IMR-90 (cell line): ENCODE data around the gene ELP2. TPM values are rescaled to one million over a fixed set of nuclear protein-coding genes. Genes with fewer than 3 reads are reported as not detected.

Source experiments
- ATAC-seq: fragments of 200-7000 bp; cut with Tn5 transposase; 2 replicates; pipeline ENCODE4 v1.9.1; 2020; ENCODE audit warnings: low read depth, mild to moderate bottlenecking, moderate library complexity
- BruUV-seq: library from RNA; stranded (reverse); fragments of 400-500 nt; replicated peaks from 2 replicates; lab custom pipeline; 2021; lab: Mats Ljungman, UMichigan
- CTCF ChIA-PET: fragments of 300-600 bp; formaldehyde crosslinking; extraction: SDS; loops from one replicate; lab custom pipeline; 2021; ENCODE audit warnings: antibody characterized with exemption; lab: Yijun Ruan, JAX
- POLR2A ChIA-PET: fragments of 300-600 bp; sonication (Branson Sonifier 250); formaldehyde crosslinking; loops from one replicate; lab custom pipeline; 2022; ENCODE audit warnings: antibody characterized with exemption; ENCODE audit not compliant: unreplicated experiment; lab: Charles Lee
- DNase-seq: peaks from one replicate; pipeline ENCODE4 v3.0.0; 2013
- H2AFZ ChIP-seq: replicated peaks from 2 replicates; pipeline ENCODE3; 2013; ENCODE audit warnings: low read length, mild to moderate bottlenecking; ENCODE audit not compliant: poor library complexity
- H2AK5ac ChIP-seq: 2 replicates; pipeline ENCODE4 v1.6.1; 2013; ENCODE audit warnings: low read depth, low read length, inconsistent platforms
- H2AK9ac ChIP-seq: replicated peaks from 2 replicates; pipeline ENCODE3; 2013; ENCODE audit warnings: mild to moderate bottlenecking, low read depth, low read length, moderate library complexity; ENCODE audit not compliant: poor library complexity
- H2BK120ac ChIP-seq: 2 replicates; pipeline ENCODE4 v1.6.1; 2013; ENCODE audit warnings: low read depth, low read length, inconsistent platforms
- H2BK15ac ChIP-seq: 3 replicates; pipeline ENCODE4 v1.6.1; 2013; ENCODE audit warnings: low read depth, low read length, inconsistent platforms
- H2BK20ac ChIP-seq: 2 replicates; pipeline ENCODE4 v1.6.1; 2013; ENCODE audit warnings: low read depth, mild to moderate bottlenecking, inconsistent platforms, low read length, moderate library complexity
- H2BK5ac ChIP-seq: 2 replicates; pipeline ENCODE4 v1.6.1; 2013; ENCODE audit warnings: mild to moderate bottlenecking, low read depth, low read length, inconsistent platforms; ENCODE audit not compliant: poor library complexity, severe bottlenecking
- H3K14ac ChIP-seq: replicated peaks from 2 replicates; pipeline ENCODE4 v1.6.1; 2013; ENCODE audit warnings: low read depth, low read length, inconsistent platforms
- H3K18ac ChIP-seq: 2 replicates; pipeline ENCODE4 v1.6.1; 2013; ENCODE audit warnings: low read depth, low read length, control low read depth
- H3K23ac ChIP-seq: 2 replicates; pipeline ENCODE4 v1.6.1; 2013; ENCODE audit warnings: low read depth, low read length, inconsistent platforms
- H3K27ac ChIP-seq: 2 replicates; pipeline ENCODE4 v1.5.1; 2013; ENCODE audit warnings: mild to moderate bottlenecking, control low read depth, low read length; ENCODE audit not compliant: insufficient read depth
- H3K27me3 ChIP-seq: 2 replicates; pipeline ENCODE4 v1.6.1; 2013; ENCODE audit warnings: low read length; ENCODE audit not compliant: control insufficient read depth, insufficient read depth
- H3K36me3 ChIP-seq: 2 replicates; pipeline ENCODE4 v1.6.1; 2013; ENCODE audit warnings: low read length, mixed read lengths; ENCODE audit not compliant: control insufficient read depth, insufficient read depth
- H3K4ac ChIP-seq: 2 replicates; pipeline ENCODE4 v1.6.1; 2013; ENCODE audit warnings: low read depth, low read length, inconsistent platforms
- H3K4me1 ChIP-seq: 2 replicates; pipeline ENCODE4 v1.6.1; 2013; ENCODE audit warnings: low read length, mixed read lengths; ENCODE audit not compliant: control insufficient read depth, insufficient read depth
- H3K4me2 ChIP-seq: 2 replicates; pipeline ENCODE4 v1.6.1; 2013; ENCODE audit warnings: low read depth, mild to moderate bottlenecking, control low read depth, low read length, moderate library complexity
- H3K4me3 ChIP-seq: 2 replicates; pipeline ENCODE4 v1.5.1; 2013; ENCODE audit warnings: low read depth, mild to moderate bottlenecking, control low read depth, low read length, moderate library complexity; ENCODE audit not compliant: insufficient read depth
- H3K56ac ChIP-seq: 2 replicates; pipeline ENCODE4 v1.6.1; 2013; ENCODE audit warnings: low read length, inconsistent platforms; ENCODE audit not compliant: insufficient read depth; ENCODE audit errors: extremely low read depth
- H3K79me1 ChIP-seq, 2 experiments: 2 replicates each; pipeline ENCODE4 v1.6.1; 2013; ENCODE audit warnings: low read length in 2 of 2, inconsistent platforms in 1 of 2, low read depth in 1 of 2
- H3K9ac ChIP-seq: 2 replicates; pipeline ENCODE4 v1.6.1; 2013; ENCODE audit warnings: low read depth, low read length, control low read depth
- H3K9me1 ChIP-seq: 2 replicates; pipeline ENCODE4 v1.6.1; 2013; ENCODE audit warnings: low read length, inconsistent platforms; ENCODE audit not compliant: insufficient read depth
- H3K9me3 ChIP-seq: 2 replicates; pipeline ENCODE4 v1.6.1; 2013; ENCODE audit warnings: low read length; ENCODE audit not compliant: control insufficient read depth, insufficient read depth
- H4K20me1 ChIP-seq: 2 replicates; pipeline ENCODE4 v1.6.1; 2013; ENCODE audit warnings: low read length, inconsistent platforms; ENCODE audit not compliant: insufficient read depth
- H4K5ac ChIP-seq: 2 replicates; pipeline ENCODE4 v1.6.1; 2013; ENCODE audit warnings: mild to moderate bottlenecking, low read depth, low read length, control low read depth
- H4K8ac ChIP-seq, 2 experiments: 2 replicates each; pipeline ENCODE4 v1.6.1; 2013; ENCODE audit warnings: low read depth in 2 of 2, low read length in 2 of 2, control low read depth in 1 of 2, inconsistent platforms in 1 of 2
- H4K91ac ChIP-seq: 2 replicates; pipeline ENCODE4 v1.6.1; 2013; ENCODE audit warnings: low read depth, low read length, inconsistent platforms; ENCODE audit not compliant: insufficient read depth
- BHLHE40 ChIP-seq: fragments of 150-350 bp; IDR thresholded peaks from 2 replicates; pipeline ENCODE4 v1.6.1; 2016; ENCODE audit warnings: mild to moderate bottlenecking, low read depth, low read length
- CEBPB ChIP-seq: IDR thresholded peaks from 2 replicates; pipeline ENCODE4 v1.6.1; 2012; ENCODE audit warnings: low read depth, low read length, improper control_type of control experiment
- CHD1 ChIP-seq: IDR thresholded peaks from 2 replicates; pipeline ENCODE4 v1.6.1; 2012; ENCODE audit warnings: low read depth, low read length, improper control_type of control experiment
- CTCF ChIP-seq: conservative IDR thresholded peaks from 2 replicates; pipeline ENCODE4 v1.5.1; 2012; ENCODE audit warnings: mild to moderate bottlenecking, low read depth, low read length, improper control_type of control experiment
- ELK1 ChIP-seq: fragments of 150-350 bp; IDR thresholded peaks from 2 replicates; pipeline ENCODE4 v1.6.1; 2016; ENCODE audit warnings: low read depth, mild to moderate bottlenecking, low read length, moderate library complexity, borderline replicate concordance
- FOS ChIP-seq: fragments of 150-350 bp; IDR thresholded peaks from 2 replicates; pipeline ENCODE4 v1.6.1; 2016; ENCODE audit warnings: low read depth, low read length
- MAFK ChIP-seq: IDR thresholded peaks from 2 replicates; pipeline ENCODE4 v1.6.1; 2012; ENCODE audit warnings: low read depth, low read length, improper control_type of control experiment
- MAZ ChIP-seq: IDR thresholded peaks from 2 replicates; pipeline ENCODE4 v1.6.1; 2012; ENCODE audit warnings: low read depth, mild to moderate bottlenecking, low read length, improper control_type of control experiment, moderate library complexity, borderline replicate concordance
- MXI1 ChIP-seq: IDR thresholded peaks from 2 replicates; pipeline ENCODE4 v1.6.1; 2012; ENCODE audit warnings: low read depth, mild to moderate bottlenecking, low read length, moderate library complexity, borderline replicate concordance
- NFE2L2 ChIP-seq: fragments of 150-350 bp; IDR thresholded peaks from 2 replicates; pipeline ENCODE4 v1.6.1; 2016; ENCODE audit warnings: low read depth, mild to moderate bottlenecking, low read length
- POLR2A ChIP-seq: IDR thresholded peaks from 2 replicates; pipeline ENCODE4 v1.6.1; 2012; ENCODE audit warnings: mild to moderate bottlenecking, low read depth, low read length
- RAD21 ChIP-seq: IDR thresholded peaks from 2 replicates; pipeline ENCODE4 v1.6.1; 2012; ENCODE audit warnings: low read length, improper control_type of control experiment
- RCOR1 ChIP-seq: IDR thresholded peaks from 2 replicates; pipeline ENCODE4 v1.6.1; 2012; ENCODE audit warnings: mild to moderate bottlenecking, low read length, improper control_type of control experiment; ENCODE audit not compliant: insufficient replicate concordance
- RFX5 ChIP-seq: IDR thresholded peaks from 2 replicates; pipeline ENCODE4 v1.8.0; 2012; ENCODE audit warnings: low read depth, mild to moderate bottlenecking, low read length, moderate library complexity
- SMC3 ChIP-seq: fragments of 150-350 bp; IDR thresholded peaks from 2 replicates; pipeline ENCODE4 v1.6.1; 2016; ENCODE audit warnings: low read depth, mild to moderate bottlenecking, antibody characterized with exemption, low read length, moderate library complexity
- USF2 ChIP-seq: fragments of 150-350 bp; IDR thresholded peaks from 2 replicates; pipeline ENCODE4 v1.6.1; 2017; ENCODE audit warnings: mild to moderate bottlenecking, antibody characterized with exemption, low read length, low read depth
- WGBS, 2 experiments: methylation state at CpG; one replicate each; pipeline versions ENCODE4 v1.1.5 to v1.1.7; 2013; ENCODE audit warnings: missing lambda C conversion rate in 2 of 2; ENCODE audit not compliant: insufficient read length in 1 of 2; ENCODE audit errors: extremely low coverage in 2 of 2; 5-methylcytosine and 5-hydroxymethylcytosine counted together
- dilution Hi-C: fragments of 300-500 bp; cut with HindIII; formaldehyde crosslinking; loops from one replicate; pipeline ENCODE4 v1.14.3; 2018; ENCODE audit warnings: low sequenced_read_pairs; ENCODE audit not compliant: unreplicated experiment
- in situ Hi-C: fragments of 300-500 bp; cut with MboI; formaldehyde crosslinking; loops from 3 replicates; pipeline ENCODE4 v1.14.3; 2019; ENCODE audit warnings: low sequenced_read_pairs, inconsistent platforms, mixed read lengths
- intact Hi-C: fragments of 100-400 bp; cut with micrococcal nuclease; formaldehyde crosslinking; loops from 2 replicates; pipeline ENCODE4 v1.10.0; 2022
- polyA plus RNA-seq, 3 experiments: library from polyadenylated mRNA; depleted of rRNA; stranded (reverse); fragments of >200 nt; gene quantifications; 2 replicates each; pipeline ENCODE4 v1.2.3, GENCODE V29; 2012; ENCODE audit warnings: low replicate concordance in 1 of 3
- total RNA-seq: library from RNA; depleted of rRNA; stranded (reverse); fragments of >200 nt; gene quantifications from 2 replicates; pipeline ENCODE4 v1.2.3, GENCODE V29; 2012

Gene ELP2
- total and polyA plus RNA-seq, 2 of the 4 experiments (the other 2 are of a cell fraction): 48.1 to 161 TPM

- CTCF ChIA-PET: no interaction called here
- no CpG with 5 or more reads among the region's 4 CpGs for WGBS, 2 experiments
- dilution Hi-C loops: no loop called here
Observed at GRCh38 chr18:36205166-36205565, 75.5 kb downstream of the ELP2 start.

More at GRCh38 chr18:36205166-36205565, 75.5 kb downstream of the ELP2 start:
- Histone ChIP-seq H3K27ac (no peak overlapping the region), H3K36me3 (peaks cover 6% of the 10 kb centered on the region), H3K4me3 (no peak overlapping the region), H3K4ac (no peak overlapping the region), H3K9ac (no peak overlapping the region), H3K56ac (no peak overlapping the region), H3K18ac (no peak overlapping the region), H3K9me3 (no peaks in the 10 kb centered on the region), H3K27me3 (no peaks in the 10 kb centered on the region), H4K91ac (no peak overlapping the region), H2BK5ac (no peak overlapping the region), H3K14ac (no peak overlapping the region), H4K20me1 (no peaks in the 10 kb centered on the region), H3K4me2 (no peak overlapping the region), H3K23ac (no peak overlapping the region), H2BK15ac (no peak overlapping the region), H3K4me1 (no peaks in the 10 kb centered on the region), H4K8ac (no peak overlapping the region), H2AFZ (no peak overlapping the region), H2BK20ac (no peak overlapping the region), H3K79me1 (no peaks in the 10 kb centered on the region), H4K5ac (no peak overlapping the region), H2AK9ac (no peak overlapping the region), H2BK120ac (no peak overlapping the region), H3K9me1 (0 out of 2 replicates have a peak, but pooled peaks cover 5% of the 10 kb centered on the region), H2AK5ac (no peak overlapping the region)
- DNase-seq: no peak
- intact Hi-C loops (no loop called here), in situ Hi-C loops (no loop called here)
- POLR2A ChIA-PET: no interaction called here
- TF ChIP-seq RCOR1 (no peak), BHLHE40 (no peak), ELK1 (no peak), CTCF (no peak), POLR2A (no peak), MXI1 (no peak), NFE2L2 (no peak), RAD21 (no peak), CHD1 (no peak), USF2 (no peak), MAZ (no peak), SMC3 (no peak), CEBPB (no peak), MAFK (no peak), RFX5 (no peak), FOS (no peak)
- ATAC-seq: no peak
- BruUV-seq: no TSS peak
